ENCODE results near the gene MMP15.
A peak's percentile ranks its signal among the peaks of the same experiment; 100 is the strongest.

MMP15 gene

DNA sequence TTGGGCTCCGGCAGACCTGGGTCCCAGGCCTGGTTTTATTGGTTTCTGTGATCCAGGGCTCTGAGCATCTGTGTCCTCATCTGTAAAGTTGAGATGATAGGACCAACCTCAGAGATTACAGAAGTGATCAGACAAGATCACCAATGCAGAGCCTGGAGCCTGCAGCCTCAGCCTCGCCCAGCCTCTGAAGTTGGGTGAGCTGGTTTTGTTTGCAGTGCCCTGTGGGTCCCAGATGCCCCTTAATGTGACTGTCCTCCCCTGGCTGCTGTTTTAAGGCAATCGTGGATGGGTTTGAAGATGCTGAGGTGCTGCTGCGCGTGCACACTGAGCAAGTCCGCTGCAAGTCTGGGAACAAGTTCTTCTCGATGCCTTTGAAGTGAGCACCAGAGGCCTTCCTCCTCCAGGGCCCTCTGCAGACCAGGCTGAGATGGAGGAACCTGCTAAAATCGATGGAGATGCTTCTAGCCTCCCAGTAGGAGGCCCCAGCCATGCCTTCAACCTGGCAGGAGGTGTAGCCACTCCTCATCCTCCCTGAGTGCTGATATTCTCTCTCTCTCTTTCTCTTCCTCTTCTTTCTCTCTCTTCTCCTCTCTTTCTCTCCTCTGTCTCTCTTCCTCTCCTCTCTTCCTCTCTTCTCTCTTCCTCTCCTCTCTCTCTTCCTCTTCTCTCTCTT lies 5.6 kb upstream of the MMP15 start:
- Histone ChIP-seq H3K4me3 (ENCODE audit: low read depth, low read length, poor library complexity, severe bottlenecking) (no peak overlapping the region), H3K36me3 (ENCODE audit: insufficient read depth, low read length) (peaks cover 16% of the 10 kb centered on the region; the same call in 1 of the 2 replicates), H3K9me3 (ENCODE audit: low read length) (no peaks in the 10 kb centered on the region), H2AFZ (ENCODE audit: low read length) (no peak overlapping the region), H3F3A (ENCODE audit: insufficient read depth, low read length) (no peaks in the 10 kb centered on the region), H3K79me2 (ENCODE audit: insufficient read depth, low read length) (no peaks in the 10 kb centered on the region), H3K9me2 (ENCODE audit: low read depth, low read length) (no peaks in the 10 kb centered on the region), H3K9ac (ENCODE audit: low read length) (no peak overlapping the region), H3K4me2 (ENCODE audit: low read length) (no peak overlapping the region), H3K4me1 (ENCODE audit: insufficient read depth, low read length, severe bottlenecking) (peaks cover 7% of the 10 kb centered on the region), H4K20me1 (ENCODE audit: insufficient read depth, low read length) (no peaks in the 10 kb centered on the region), H3K27ac (ENCODE audit: low read depth, low read length, poor library complexity, severe bottlenecking) (no peak overlapping the region), H3K27me3 (ENCODE audit: insufficient read depth, low read length) (no peaks in the 10 kb centered on the region)
- TF ChIP-seq, protein P1, sequence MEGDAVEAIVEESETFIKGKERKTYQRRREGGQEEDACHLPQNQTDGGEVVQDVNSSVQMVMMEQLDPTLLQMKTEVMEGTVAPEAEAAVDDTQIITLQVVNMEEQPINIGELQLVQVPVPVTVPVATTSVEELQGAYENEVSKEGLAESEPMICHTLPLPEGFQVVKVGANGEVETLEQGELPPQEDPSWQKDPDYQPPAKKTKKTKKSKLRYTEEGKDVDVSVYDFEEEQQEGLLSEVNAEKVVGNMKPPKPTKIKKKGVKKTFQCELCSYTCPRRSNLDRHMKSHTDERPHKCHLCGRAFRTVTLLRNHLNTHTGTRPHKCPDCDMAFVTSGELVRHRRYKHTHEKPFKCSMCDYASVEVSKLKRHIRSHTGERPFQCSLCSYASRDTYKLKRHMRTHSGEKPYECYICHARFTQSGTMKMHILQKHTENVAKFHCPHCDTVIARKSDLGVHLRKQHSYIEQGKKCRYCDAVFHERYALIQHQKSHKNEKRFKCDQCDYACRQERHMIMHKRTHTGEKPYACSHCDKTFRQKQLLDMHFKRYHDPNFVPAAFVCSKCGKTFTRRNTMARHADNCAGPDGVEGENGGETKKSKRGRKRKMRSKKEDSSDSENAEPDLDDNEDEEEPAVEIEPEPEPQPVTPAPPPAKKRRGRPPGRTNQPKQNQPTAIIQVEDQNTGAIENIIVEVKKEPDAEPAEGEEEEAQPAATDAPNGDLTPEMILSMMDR (IDR thresholded peaks at IDR 0.05; ENCODE audit: low read length), result no peak
- no peak for TF ChIP-seq EZH2 (IDR thresholded peaks at IDR 0.05; ENCODE audit: borderline replicate concordance, low read length)

- no peaks in the 10 kb centered on the region for H3K9me2 ChIP-seq (ENCODE audit: low read depth, low read length)
- peaks cover 16% of the 10 kb centered on the region; the same call in 1 of the 2 replicates for H3K36me3 ChIP-seq (ENCODE audit: insufficient read depth, low read length)
- H2AFZ ChIP-seq (ENCODE audit: low read length), result no peak overlapping the region
- no peaks in the 10 kb centered on the region for H3K9me3 ChIP-seq (ENCODE audit: low read length)
- H3K27me3 ChIP-seq (ENCODE audit: insufficient read depth, low read length), result no peaks in the 10 kb centered on the region
- no peaks in the 10 kb centered on the region for H4K20me1 ChIP-seq (ENCODE audit: insufficient read depth, low read length)
- H3F3A ChIP-seq (ENCODE audit: insufficient read depth, low read length), result no peaks in the 10 kb centered on the region
- H3K27ac ChIP-seq (ENCODE audit: low read depth, low read length, poor library complexity, severe bottlenecking), result no peak overlapping the region
- no peak overlapping the region for H3K4me2 ChIP-seq (ENCODE audit: low read length)
- no peak overlapping the region for H3K9ac ChIP-seq (ENCODE audit: low read length)
- no peak overlapping the region for H3K4me3 ChIP-seq (ENCODE audit: low read depth, low read length, poor library complexity, severe bottlenecking)
- peaks cover 14% of the 10 kb centered on the region for H3K4me1 ChIP-seq (ENCODE audit: insufficient read depth, low read length, severe bottlenecking)
- TF ChIP-seq, protein P1 (IDR thresholded peaks at IDR 0.05; ENCODE audit: low read length), result peak; percentile 96
- TF ChIP-seq EZH2 (IDR thresholded peaks at IDR 0.05; ENCODE audit: borderline replicate concordance, low read length), result no peak
- no peaks in the 10 kb centered on the region for H3K79me2 ChIP-seq (ENCODE audit: insufficient read depth, low read length)
Measured at GRCh38 chr16:58020628-58021521, 4.7 kb upstream of the MMP15 start.

DNA sequence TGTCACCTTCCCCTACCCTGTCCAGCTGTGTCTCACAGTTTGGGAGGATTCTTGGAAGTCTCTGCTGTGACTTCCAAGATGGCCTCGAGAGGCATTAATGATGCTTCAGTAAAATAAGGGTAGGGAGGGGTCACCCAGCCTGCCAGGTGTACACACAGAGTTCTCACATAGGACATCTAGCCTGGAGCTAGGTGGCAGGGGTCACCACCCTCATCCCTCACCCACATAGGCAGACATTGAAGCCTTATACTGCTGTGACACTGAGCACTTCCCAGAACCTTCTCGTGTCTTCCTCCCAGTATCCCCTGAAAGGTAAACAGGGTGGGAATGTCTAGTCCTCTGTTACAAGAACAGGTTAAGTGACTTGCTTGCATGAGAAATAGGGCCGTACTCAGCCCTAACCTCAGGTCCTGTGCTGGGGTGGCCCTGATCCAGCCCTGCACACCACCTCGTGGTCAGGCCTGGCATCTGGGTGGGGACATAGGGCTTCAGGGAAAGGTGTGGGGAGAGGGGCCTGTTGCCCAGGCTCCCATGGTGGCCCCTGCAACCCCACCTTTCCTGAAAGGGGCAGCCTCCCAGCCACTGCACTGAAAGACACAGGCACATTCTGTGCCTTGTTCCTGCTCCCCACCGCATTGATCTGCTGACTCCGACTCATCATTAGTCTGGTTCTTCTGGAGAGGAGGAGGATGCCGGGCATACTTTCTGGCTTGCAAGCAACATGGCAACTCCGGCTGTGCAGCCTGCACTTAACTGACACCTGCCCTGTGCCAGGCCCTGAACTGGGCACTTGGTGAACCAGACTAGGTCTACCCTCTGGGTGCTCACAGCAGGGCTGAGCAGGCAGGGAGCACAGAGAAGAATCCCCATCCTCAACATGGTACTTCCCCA lies 3.6 kb upstream of the MMP15 start:
- Histone ChIP-seq H3K4me2 (ENCODE audit: low read length) (no peak overlapping the region), H4K20me1 (ENCODE audit: insufficient read depth, low read length) (no peaks in the 10 kb centered on the region)
- TF ChIP-seq EZH2 (IDR thresholded peaks at IDR 0.05; ENCODE audit: borderline replicate concordance, low read length), result no peak
- TF ChIP-seq, protein P1 (IDR thresholded peaks at IDR 0.05; ENCODE audit: low read length), result no peak

More for the DNA sequence above, 3.6 kb upstream of the MMP15 start:
- no peaks in the 10 kb centered on the region for H3F3A ChIP-seq (ENCODE audit: insufficient read depth, low read length)
- no peaks in the 10 kb centered on the region for H3K9me3 ChIP-seq (ENCODE audit: low read length)
- H3K9ac ChIP-seq (ENCODE audit: low read length), result no peak overlapping the region
- H3K27ac ChIP-seq (ENCODE audit: low read depth, low read length, poor library complexity, severe bottlenecking), result no peak overlapping the region
- H3K27me3 ChIP-seq (ENCODE audit: insufficient read depth, low read length), result no peaks in the 10 kb centered on the region
- no peaks in the 10 kb centered on the region for H3K9me2 ChIP-seq (ENCODE audit: low read depth, low read length)
- H3K4me3 ChIP-seq (ENCODE audit: low read depth, low read length, poor library complexity, severe bottlenecking), result no peak overlapping the region
- peaks cover 16% of the 10 kb centered on the region; the same call in 1 of the 2 replicates for H3K36me3 ChIP-seq (ENCODE audit: insufficient read depth, low read length)
- peaks cover 24% of the 10 kb centered on the region for H3K4me1 ChIP-seq (ENCODE audit: insufficient read depth, low read length, severe bottlenecking)
- no peaks in the 10 kb centered on the region for H3K79me2 ChIP-seq (ENCODE audit: insufficient read depth, low read length)
- H2AFZ ChIP-seq (ENCODE audit: low read length), result no peak overlapping the region
